ENCODE data around the gene TP53TG3C.
"Not testable (repeated sequence)": the region's sequence is repeated elsewhere in the genome, so short reads cannot be mapped to it uniquely, and the experiment has no call there.

Gene TP53TG3C, protein sequence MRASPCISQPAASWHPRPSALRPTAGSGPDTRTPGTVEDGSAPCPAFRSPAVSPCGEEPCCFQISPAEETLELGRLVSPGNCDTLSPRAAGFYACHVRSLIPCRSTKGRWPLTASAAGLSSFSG

DNA sequence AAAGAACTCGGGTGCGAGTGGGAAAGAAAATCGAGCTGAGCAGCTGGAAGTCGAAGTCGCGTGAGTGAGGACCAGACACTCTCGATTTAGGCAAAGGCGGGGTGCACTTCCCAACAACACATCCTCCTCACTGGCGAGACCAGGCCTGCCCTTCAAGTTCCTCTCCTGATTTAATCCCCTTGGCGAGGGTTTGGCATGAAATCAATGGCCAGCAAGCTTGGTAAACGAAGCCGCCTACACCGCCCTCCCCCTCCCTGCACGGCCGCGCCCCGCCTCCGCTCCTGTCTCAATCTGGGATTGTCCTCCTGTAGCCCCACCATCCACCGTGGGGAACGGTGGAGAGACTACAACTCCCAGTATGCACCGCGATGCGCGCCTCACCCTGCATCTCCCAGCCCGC, at the start of gene TP53TG3C:
TP53TG3C (plus strand) TSS at position 301 of the 400 bp plus-strand sequence; CDS start at position 369, 68 bp downstream.
- DNase-seq (ENCODE audit: low read depth in 2 of 2): not testable (repeated sequence)
